ENCODE data around the gene INSYN1. TPM values are rescaled to one million over a fixed set of nuclear protein-coding genes. Genes with fewer than 3 reads are reported as not detected.

INSYN1 gene
- total and polyA plus RNA-seq, 10 of the 15 experiments (the other 5 are each of a cell fraction or from before 2014, with no cell fraction given) = not detected

- no peak for FAIRE-seq
- BruUV-seq (replicated peaks) = no TSS peak
- ATAC-seq = no peak
- TF ChIP-seq YBX1 (IDR thresholded peaks at IDR 0.05) (no peak), EZH2 (IDR thresholded peaks at IDR 0.05; ENCODE audit: borderline replicate concordance, control insufficient read depth, low read depth, low read length) (no peak), ZBTB11 (CRISPR knock-in tag; IDR thresholded peaks at IDR 0.05) (no peak), ZNF384 (IDR thresholded peaks at IDR 0.05; ENCODE audit: borderline replicate concordance, low read depth, low read length) (no peak), ZNF592 (IDR thresholded peaks at IDR 0.05) (no peak), POLR2AphosphoS5 (IDR thresholded peaks at IDR 0.05; ENCODE audit: low read length) (no peak), SKIL (IDR thresholded peaks at IDR 0.05; ENCODE audit: low read depth, poor library complexity, severe bottlenecking) (no peak), HDAC2 (IDR thresholded peaks at IDR 0.05) (no peak), IRF3 (IDR thresholded peaks at IDR 0.05) (no peak), CBX5 (IDR thresholded peaks at IDR 0.05; ENCODE audit: low read depth) (no peak), PAX5 (IDR thresholded peaks at IDR 0.05; ENCODE audit: borderline replicate concordance, low read depth, low read length) (no peak), RUNX3 (IDR thresholded peaks at IDR 0.05; ENCODE audit: low read length) (no peak)
- TF ChIP-seq, protein P1, sequence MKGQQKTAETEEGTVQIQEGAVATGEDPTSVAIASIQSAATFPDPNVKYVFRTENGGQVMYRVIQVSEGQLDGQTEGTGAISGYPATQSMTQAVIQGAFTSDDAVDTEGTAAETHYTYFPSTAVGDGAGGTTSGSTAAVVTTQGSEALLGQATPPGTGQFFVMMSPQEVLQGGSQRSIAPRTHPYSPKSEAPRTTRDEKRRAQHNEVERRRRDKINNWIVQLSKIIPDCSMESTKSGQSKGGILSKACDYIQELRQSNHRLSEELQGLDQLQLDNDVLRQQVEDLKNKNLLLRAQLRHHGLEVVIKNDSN (IDR thresholded peaks at IDR 0.05; ENCODE audit: borderline replicate concordance, extremely low read length, insufficient read depth, low read depth, low read length) = no peak
Measured at GRCh38 chr15:73694419-73694818, 58.7 kb downstream of the INSYN1 start.

More at GRCh38 chr15:73694419-73694818, 58.7 kb downstream of the INSYN1 start:
- POLR2A ChIA-PET = no interaction called here
- H3K27me3 ChIP-seq (replicated peaks in 1 of 2; ENCODE audit: control insufficient read depth in 2 of 2, insufficient read depth in 2 of 2, low read length in 1 of 2) = no peaks in the 10 kb centered on the region
- no peak for DNase-seq (ENCODE audit: low read depth, low spot score)
- SMC1A ChIA-PET (ENCODE audit: uncharacterized antibody, unreplicated experiment) = no interaction called here
- WGBS (ENCODE audit: insufficient coverage, insufficient replicate concordance, low lambda C conversion rate, missing lambda C conversion rate) = 26% methylated on average over 5 of the region's 5 CpGs
- no peak overlapping the region for H3K9ac ChIP-seq (ENCODE audit: control insufficient read depth, insufficient read depth, low read length)
- no peaks in the 10 kb centered on the region for H4K20me1 ChIP-seq (ENCODE audit: control insufficient read depth, insufficient read depth)
- no peaks in the 10 kb centered on the region for H3K36me3 ChIP-seq (ENCODE audit: control insufficient read depth in 2 of 2, insufficient read depth in 2 of 2, low read length in 1 of 2)
- intact Hi-C loops (cut with micrococcal nuclease; ENCODE audit: unreplicated experiment) (no loop called here), in situ Hi-C loops (cut with MboI) (loop anchor here (10.0 kb wide), 1 partner anchor 390 kb away; no protein-coding TSS in a partner anchor)
- no peak overlapping the region for H3K27ac ChIP-seq (ENCODE audit: control insufficient read depth, insufficient read depth)
- CTCF ChIA-PET = interaction anchor here (0.7 to 12.5 kb wide), 5 partner anchors 11 to 60 kb away, joined by 3 to 216 read pairs (median 8); partner anchors contain the start of gene NPTN
- H2AFZ ChIP-seq (ENCODE audit: control insufficient read depth, low read depth, low read length) = no peak overlapping the region
- H3K4me1 ChIP-seq (ENCODE audit: control insufficient read depth, insufficient read depth, low read length) = peaks cover 10% of the 10 kb centered on the region
- RAD21 ChIA-PET (ENCODE audit: unreplicated experiment) = no interaction called here
- H3K9me3 ChIP-seq (replicated peaks; ENCODE audit: control insufficient read depth, insufficient read depth, low read length) = no peaks in the 10 kb centered on the region
- H3K4me2 ChIP-seq (ENCODE audit: control insufficient read depth, insufficient read depth) = no peak overlapping the region
- no peaks in the 10 kb centered on the region for H3K79me2 ChIP-seq (ENCODE audit: control insufficient read depth, insufficient read depth, low read length)
- no peak overlapping the region for H3K4me3 ChIP-seq

Data from GM12878 (cell line).